Fibroblast of skin of right biceps (primary cell): ENCODE results near the gene LGALS9.
"Not testable (repeated sequence)": the region's sequence is repeated elsewhere in the genome, so short reads cannot be mapped to it uniquely, and the experiment has no call there.

ENCODE experiments used
- DNase-seq: peaks from one replicate; pipeline ENCODE4 v3.0.0-alpha.2; 2013

LGALS9 gene

GRCh38 chr17:27631897-27632725 is 1.1 kb downstream of the LGALS9 start:
- no peak for DNase-seq

- DNase-seq, result peak; percentile 55
These were observed 1.8 kb downstream of the LGALS9 start for GRCh38 chr17:27632766-27633165.

GRCh38 chr17:27633312-27634025 is 2.5 kb downstream of the LGALS9 start:
- DNase-seq, result no peak

- DNase-seq, result no peak
These were observed 3.0 kb downstream of the LGALS9 start for GRCh38 chr17:27634026-27634335.

GRCh38 chr17:27634776-27635175 is 3.8 kb downstream of the LGALS9 start:
- DNase-seq, result no peak

GRCh38 chr17:27635275-27635823 is 4.4 kb downstream of the LGALS9 start:
- no peak for DNase-seq

- DNase-seq, result not testable (repeated sequence)
These were observed 5.1 kb downstream of the LGALS9 start for GRCh38 chr17:27636005-27636520.

- DNase-seq, result not testable (repeated sequence)
These were observed 6.8 kb downstream of the LGALS9 start for GRCh38 chr17:27637818-27638217.

GRCh38 chr17:27638415-27638914 is 7.5 kb downstream of the LGALS9 start:
- not testable (repeated sequence) for DNase-seq

- no peak for DNase-seq
These were observed 9.8 kb downstream of the LGALS9 start for GRCh38 chr17:27640790-27641189.

- no peak for DNase-seq
These were observed 13.6 kb downstream of the LGALS9 start for GRCh38 chr17:27644586-27644985.

- DNase-seq, result not testable (repeated sequence)
These were observed 14.6 kb downstream of the LGALS9 start for GRCh38 chr17:27645621-27646020.

- DNase-seq, result no peak
These were observed 15.2 kb downstream of the LGALS9 start for GRCh38 chr17:27646232-27646631.

- DNase-seq, result no peak
These were observed 16.8 kb downstream of the LGALS9 start for GRCh38 chr17:27647765-27648164.

GRCh38 chr17:27649111-27649571 is 18.2 kb downstream of the LGALS9 start:
- not testable (repeated sequence) for DNase-seq

- no peak for DNase-seq
These were observed 18.9 kb downstream of the LGALS9 start for GRCh38 chr17:27649929-27650328.

GRCh38 chr17:27650836-27651235 is 19.8 kb downstream of the LGALS9 start:
- DNase-seq, result no peak

- DNase-seq, result peak; percentile 27
These were observed 20.7 kb downstream of the LGALS9 start for GRCh38 chr17:27651411-27652345.

- DNase-seq, result not testable (repeated sequence)
These were observed 22.5 kb downstream of the LGALS9 start for GRCh38 chr17:27653449-27653971.

- no peak for DNase-seq
These were observed 23.1 kb downstream of the LGALS9 start for GRCh38 chr17:27654136-27654535.

GRCh38 chr17:27654654-27655524 is 23.9 kb downstream of the LGALS9 start:
- peak; percentile 59 for DNase-seq
